ENCODE data around the gene CHCHD10.

The CHCHD10 gene

DNA sequence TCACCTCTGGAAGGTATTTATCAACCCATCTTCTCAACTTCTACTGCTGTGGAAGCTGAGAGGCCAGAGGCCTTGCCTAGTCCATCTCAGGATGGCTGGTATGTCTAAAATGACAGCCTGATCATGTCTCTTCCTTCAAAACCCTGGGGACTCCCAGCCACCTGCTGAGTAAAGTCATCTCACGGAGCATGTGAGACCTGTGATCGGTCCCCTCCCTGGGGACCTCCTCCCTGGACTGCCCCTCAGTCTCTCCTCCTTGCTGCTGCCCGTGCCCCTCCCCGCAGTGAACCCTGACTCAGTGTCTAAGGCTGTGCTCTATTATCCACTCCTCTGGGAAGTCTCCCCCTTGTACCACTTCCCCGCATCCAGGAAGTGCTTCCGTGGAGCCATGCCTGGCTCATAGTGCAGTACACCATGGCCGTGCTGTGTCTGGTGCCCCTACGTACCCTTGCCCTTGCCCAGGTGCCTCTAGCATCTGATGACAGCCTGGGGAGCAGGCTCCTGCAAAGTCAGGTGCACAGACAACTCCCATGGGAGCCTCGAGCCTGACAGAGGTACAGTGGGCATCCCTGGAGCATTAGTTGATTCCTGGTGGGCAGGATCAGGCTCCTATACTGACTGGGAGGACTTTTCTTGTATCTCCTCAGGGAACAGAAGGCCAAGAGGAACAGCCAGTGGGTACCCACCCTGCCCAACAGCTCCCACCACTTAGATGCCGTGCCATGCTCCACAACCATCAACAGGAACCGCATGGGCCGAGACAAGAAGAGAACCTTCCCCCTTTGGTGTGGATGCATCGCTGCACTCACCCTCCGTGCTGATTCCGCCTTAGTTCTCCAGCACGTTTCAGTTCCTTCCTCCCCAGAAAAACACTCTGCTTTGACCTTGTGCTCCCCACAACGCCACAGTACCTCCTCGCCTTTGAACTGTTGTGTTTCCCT is 32.8 kb upstream of the CHCHD10 start:
- Histone ChIP-seq H3K4me1 (ENCODE audit: control insufficient read depth, low read depth, low read length) (no peaks in the 10 kb centered on the region), H3K27ac (ENCODE audit: low read length) (no peak overlapping the region), H3K4me3 (ENCODE audit: low read length) (no peak overlapping the region), H3K27me3 (ENCODE audit: control insufficient read depth, insufficient read depth, low read length) (no peaks in the 10 kb centered on the region), H3K9me3 (ENCODE audit: control insufficient read depth, low read depth, low read length) (no peaks in the 10 kb centered on the region), H3K36me3 (ENCODE audit: control insufficient read depth, low read depth, low read length) (peaks cover 71% of the 10 kb centered on the region), H3K9ac (ENCODE audit: low read length) (no peak overlapping the region)

DNA sequence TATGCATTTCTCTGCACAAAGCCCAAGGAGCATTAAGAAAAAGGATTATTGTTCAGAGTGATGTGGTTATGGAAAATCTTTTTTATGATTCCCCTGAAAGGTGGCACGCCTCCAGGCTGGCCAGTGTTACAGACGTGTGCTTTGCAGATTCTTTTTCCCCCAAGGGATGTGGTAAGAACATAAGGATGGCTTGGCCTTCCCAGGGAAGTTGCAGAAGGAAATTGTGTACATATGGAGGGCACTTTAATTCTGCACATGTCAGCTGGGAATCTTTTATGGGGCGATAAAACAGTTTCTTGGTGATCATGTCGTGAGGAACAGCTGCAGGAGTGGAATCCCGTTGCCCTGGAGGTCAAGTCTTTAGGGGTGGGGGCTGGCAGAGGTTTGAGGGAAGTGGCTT is 28.7 kb upstream of the CHCHD10 start:
- peaks cover 67% of the 10 kb centered on the region for H3K36me3 ChIP-seq (ENCODE audit: control insufficient read depth, low read depth, low read length)
- H3K27me3 ChIP-seq (ENCODE audit: control insufficient read depth, insufficient read depth, low read length) = no peaks in the 10 kb centered on the region
- no peak overlapping the region for H3K4me3 ChIP-seq (ENCODE audit: low read length)
- no peak overlapping the region for H3K27ac ChIP-seq (ENCODE audit: low read length)
- H3K4me1 ChIP-seq (ENCODE audit: control insufficient read depth, low read depth, low read length) = no peaks in the 10 kb centered on the region
- H3K9me3 ChIP-seq (ENCODE audit: control insufficient read depth, low read depth, low read length) = no peaks in the 10 kb centered on the region
- H3K9ac ChIP-seq (ENCODE audit: low read length) = no peak overlapping the region

DNA sequence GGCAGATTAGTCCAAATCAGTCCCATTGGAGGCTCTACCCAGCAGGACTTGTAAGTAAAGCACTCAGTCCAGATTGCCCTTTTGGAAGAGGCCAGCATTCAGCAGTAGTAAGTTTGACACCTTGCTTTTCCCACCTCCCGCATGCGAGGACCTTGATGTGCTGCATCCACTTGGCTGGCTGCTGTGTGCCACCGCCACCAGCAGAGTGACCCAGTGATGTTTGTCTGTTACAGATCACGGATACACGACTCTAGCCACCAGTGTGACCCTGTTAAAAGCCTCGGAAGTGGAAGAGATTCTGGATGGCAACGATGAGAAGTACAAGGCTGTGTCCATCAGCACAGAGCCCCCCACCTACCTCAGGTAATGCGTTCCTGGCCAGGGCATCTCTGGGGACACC is 25.6 kb upstream of the CHCHD10 start:
- no peak overlapping the region for H3K4me3 ChIP-seq (ENCODE audit: low read length)
- H3K9ac ChIP-seq (ENCODE audit: low read length) = no peak overlapping the region
- H3K9me3 ChIP-seq (ENCODE audit: control insufficient read depth, low read depth, low read length) = no peaks in the 10 kb centered on the region
- peaks cover 3% of the 10 kb centered on the region for H3K4me1 ChIP-seq (ENCODE audit: control insufficient read depth, low read depth, low read length)
- H3K27me3 ChIP-seq (ENCODE audit: control insufficient read depth, insufficient read depth, low read length) = no peaks in the 10 kb centered on the region
- no peak overlapping the region for H3K27ac ChIP-seq (ENCODE audit: low read length)
- peaks cover 59% of the 10 kb centered on the region for H3K36me3 ChIP-seq (ENCODE audit: control insufficient read depth, low read depth, low read length)

DNA sequence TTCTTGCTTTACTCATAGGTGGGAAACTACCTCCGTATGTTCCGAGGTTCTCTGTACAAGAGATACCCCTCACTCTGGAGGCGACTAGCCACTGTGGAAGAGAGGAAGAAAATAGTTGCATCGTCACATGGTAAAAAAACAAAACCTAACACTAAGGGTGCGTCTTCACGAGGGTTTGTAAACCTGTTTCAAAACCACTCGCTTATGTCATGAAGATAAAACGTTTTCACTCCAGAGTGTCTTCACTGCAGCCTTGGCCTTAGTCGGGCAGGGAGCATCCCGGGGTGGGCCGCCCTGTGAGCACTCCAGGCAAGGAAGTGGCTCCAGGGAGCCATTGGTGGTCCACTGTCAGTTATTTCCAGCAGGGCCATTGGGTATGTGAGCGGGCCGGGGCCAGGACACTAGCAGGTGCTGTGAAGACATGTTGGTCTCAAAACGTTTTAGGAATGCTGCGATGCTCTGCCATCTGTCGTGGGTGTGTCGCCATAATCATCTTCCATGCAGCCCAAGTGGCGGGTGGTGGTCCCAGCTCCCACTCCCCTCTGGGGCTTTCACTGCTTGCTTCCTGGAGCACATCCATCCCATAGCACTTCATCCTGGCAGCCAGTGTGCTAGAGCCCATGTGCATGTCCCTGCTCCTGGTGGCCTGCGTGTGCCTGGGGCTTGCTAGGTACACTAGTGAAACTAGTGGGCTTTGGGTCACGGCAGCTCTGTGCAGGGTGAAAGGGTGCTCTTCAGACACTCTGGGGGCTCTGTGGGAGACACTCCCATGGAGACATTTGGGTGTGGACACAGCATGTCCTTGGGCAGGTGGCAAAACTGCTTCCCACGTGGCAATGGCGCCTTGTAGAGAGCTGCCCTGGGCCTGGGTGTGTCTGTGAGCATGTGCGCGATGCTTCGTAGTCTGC is 24.2 kb upstream of the CHCHD10 start:
- Histone ChIP-seq H3K27ac (ENCODE audit: low read length) (no peak overlapping the region), H3K9me3 (ENCODE audit: control insufficient read depth, low read depth, low read length) (no peaks in the 10 kb centered on the region), H3K36me3 (ENCODE audit: control insufficient read depth, low read depth, low read length) (peaks cover 53% of the 10 kb centered on the region), H3K9ac (ENCODE audit: low read length) (no peak overlapping the region), H3K4me1 (ENCODE audit: control insufficient read depth, low read depth, low read length) (peaks cover 7% of the 10 kb centered on the region), H3K4me3 (ENCODE audit: low read length) (no peak overlapping the region), H3K27me3 (ENCODE audit: control insufficient read depth, insufficient read depth, low read length) (no peaks in the 10 kb centered on the region)

DNA sequence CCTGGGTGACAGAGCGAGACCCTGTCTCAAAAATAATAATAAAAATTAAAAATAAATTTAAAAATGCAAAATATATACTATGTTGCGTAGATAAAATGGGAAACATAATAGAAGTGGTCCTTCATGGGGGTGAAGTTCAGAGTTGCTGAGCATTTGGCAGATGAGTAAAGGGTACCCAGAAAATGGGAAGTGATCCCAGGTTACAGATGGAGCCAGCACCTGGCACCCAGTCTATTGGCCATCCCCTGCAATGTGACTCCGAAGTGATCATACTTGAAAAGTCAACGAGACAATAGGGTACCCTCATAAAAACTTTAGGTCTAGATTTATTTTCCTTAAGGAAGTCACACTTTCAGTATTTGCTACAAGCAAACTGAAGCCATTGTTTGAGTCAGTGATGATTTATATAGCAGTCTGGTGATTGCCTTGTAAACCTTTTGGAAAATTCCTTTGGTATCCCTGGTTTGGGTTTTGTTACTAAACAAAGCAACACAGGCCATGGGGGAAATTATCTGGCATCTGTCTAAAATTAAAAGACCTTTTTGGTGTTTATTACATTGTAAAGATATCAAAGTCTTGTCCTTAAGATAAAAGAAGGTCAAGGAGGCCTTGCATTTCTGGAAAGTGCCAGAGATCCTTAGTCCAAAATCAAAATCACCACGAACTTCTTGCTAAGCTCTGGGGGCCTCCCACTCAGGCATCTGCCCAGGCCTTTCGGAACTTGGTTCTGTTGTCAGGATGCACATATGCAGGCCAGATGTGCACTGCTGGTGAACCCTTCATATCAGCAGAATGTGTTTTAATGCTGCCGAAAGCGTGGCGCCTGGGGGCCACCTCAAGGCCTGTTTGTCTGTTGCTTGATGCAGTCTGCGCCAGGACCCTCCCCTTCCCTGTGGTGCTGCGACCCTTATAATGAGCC is 23.3 kb upstream of the CHCHD10 start:
- Histone ChIP-seq H3K36me3 (ENCODE audit: control insufficient read depth, low read depth, low read length) (peaks cover 48% of the 10 kb centered on the region), H3K9ac (ENCODE audit: low read length) (no peak overlapping the region), H3K27ac (ENCODE audit: low read length) (no peak overlapping the region), H3K4me3 (ENCODE audit: low read length) (no peak overlapping the region), H3K4me1 (ENCODE audit: control insufficient read depth, low read depth, low read length) (peaks cover 11% of the 10 kb centered on the region), H3K27me3 (ENCODE audit: control insufficient read depth, insufficient read depth, low read length) (no peaks in the 10 kb centered on the region), H3K9me3 (ENCODE audit: control insufficient read depth, low read depth, low read length) (no peaks in the 10 kb centered on the region)

DNA sequence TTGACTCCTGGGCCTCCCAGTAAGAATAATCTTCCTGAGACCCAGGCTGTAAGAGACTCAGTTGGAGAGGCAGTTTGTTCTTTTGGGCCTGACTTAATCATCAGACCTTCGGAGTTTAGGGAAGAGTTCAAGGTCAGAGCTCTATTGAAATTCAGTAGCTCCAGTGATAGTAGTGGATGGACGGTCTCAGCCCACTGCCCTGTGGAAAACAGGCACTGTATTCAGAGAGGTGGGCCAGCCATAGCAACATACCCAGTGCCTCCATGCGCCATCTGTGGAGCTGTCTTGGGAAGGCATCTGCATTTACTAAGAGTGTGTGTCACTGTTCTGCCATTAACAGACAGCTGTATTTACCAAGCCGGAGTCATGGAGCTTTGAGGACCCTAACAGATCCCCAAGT is 21.9 kb upstream of the CHCHD10 start:
- H3K36me3 ChIP-seq (ENCODE audit: control insufficient read depth, low read depth, low read length) = peaks cover 41% of the 10 kb centered on the region
- peaks cover 11% of the 10 kb centered on the region for H3K4me1 ChIP-seq (ENCODE audit: control insufficient read depth, low read depth, low read length)
- H3K27ac ChIP-seq (ENCODE audit: low read length) = no peak overlapping the region
- H3K9ac ChIP-seq (ENCODE audit: low read length) = no peak overlapping the region
- no peaks in the 10 kb centered on the region for H3K27me3 ChIP-seq (ENCODE audit: control insufficient read depth, insufficient read depth, low read length)
- no peaks in the 10 kb centered on the region for H3K9me3 ChIP-seq (ENCODE audit: control insufficient read depth, low read depth, low read length)
- no peak overlapping the region for H3K4me3 ChIP-seq (ENCODE audit: low read length)

DNA sequence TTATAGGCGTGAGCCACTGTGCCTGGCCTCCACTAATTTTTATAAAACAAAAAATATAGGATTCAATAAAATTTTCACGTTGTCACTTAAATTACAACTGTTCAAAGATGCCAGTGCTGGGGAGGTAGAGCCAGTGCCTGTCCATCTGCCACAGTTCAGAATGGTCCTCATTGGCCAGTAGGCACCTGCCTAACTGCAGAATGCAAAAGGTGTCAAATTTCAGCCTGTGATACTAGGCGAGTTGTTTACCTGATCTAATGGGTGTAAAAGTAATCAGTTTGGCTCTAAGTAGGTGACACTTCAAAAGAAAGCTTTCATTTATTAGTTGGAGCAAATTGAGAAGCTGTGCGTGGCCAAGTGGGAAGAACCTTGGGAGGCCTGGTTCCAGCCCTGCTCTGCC is 21.3 kb upstream of the CHCHD10 start:
- H3K4me3 ChIP-seq (ENCODE audit: low read length) = no peak overlapping the region
- no peak overlapping the region for H3K27ac ChIP-seq (ENCODE audit: low read length)
- H3K9me3 ChIP-seq (ENCODE audit: control insufficient read depth, low read depth, low read length) = no peaks in the 10 kb centered on the region
- H3K4me1 ChIP-seq (ENCODE audit: control insufficient read depth, low read depth, low read length) = peaks cover 11% of the 10 kb centered on the region
- H3K27me3 ChIP-seq (ENCODE audit: control insufficient read depth, insufficient read depth, low read length) = no peaks in the 10 kb centered on the region
- H3K9ac ChIP-seq (ENCODE audit: low read length) = no peak overlapping the region
- peaks cover 36% of the 10 kb centered on the region for H3K36me3 ChIP-seq (ENCODE audit: control insufficient read depth, low read depth, low read length)

DNA sequence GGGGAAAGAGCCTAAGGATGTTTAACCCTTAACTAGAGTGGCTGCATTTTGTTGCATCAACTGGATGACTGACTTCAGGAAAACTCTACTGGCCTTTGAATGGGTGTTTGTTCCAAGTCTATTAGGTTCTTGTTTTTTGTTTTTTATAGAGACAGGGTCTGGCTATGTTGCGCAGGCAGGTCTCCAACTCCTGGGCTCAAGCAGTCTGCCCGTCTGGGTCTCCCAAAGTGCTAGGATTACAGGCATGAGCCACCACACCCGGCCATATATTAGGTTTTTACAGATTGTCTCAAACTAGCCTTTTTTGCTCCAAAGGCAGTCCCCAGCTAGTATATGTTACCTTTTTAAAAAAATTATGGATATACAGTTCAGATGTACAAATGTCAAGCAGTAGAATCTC is 20.1 kb upstream of the CHCHD10 start:
- peaks cover 11% of the 10 kb centered on the region for H3K4me1 ChIP-seq (ENCODE audit: control insufficient read depth, low read depth, low read length)
- H3K27me3 ChIP-seq (ENCODE audit: control insufficient read depth, insufficient read depth, low read length) = no peaks in the 10 kb centered on the region
- no peak overlapping the region for H3K27ac ChIP-seq (ENCODE audit: low read length)
- H3K9me3 ChIP-seq (ENCODE audit: control insufficient read depth, low read depth, low read length) = no peaks in the 10 kb centered on the region
- H3K4me3 ChIP-seq (ENCODE audit: low read length) = peak overlapping the region; percentile 97
- peaks cover 26% of the 10 kb centered on the region for H3K36me3 ChIP-seq (ENCODE audit: control insufficient read depth, low read depth, low read length)
- H3K9ac ChIP-seq (ENCODE audit: low read length) = peak overlapping the region; percentile 96

DNA sequence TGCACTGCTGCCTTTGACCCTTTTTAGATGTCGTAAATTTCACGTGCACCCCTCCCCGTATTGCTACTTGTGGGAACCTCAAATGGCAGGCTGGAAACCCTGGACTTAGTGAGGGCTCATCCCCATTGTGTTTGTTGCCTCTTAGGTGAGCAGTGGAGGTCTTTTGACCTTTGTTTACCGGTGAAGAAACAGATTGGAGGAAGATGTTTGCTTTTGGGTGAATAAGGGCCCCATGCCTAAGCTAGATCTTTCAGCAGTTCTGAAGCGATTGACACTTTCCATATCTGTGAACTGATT is 19.8 kb upstream of the CHCHD10 start:
- Histone ChIP-seq H3K36me3 (ENCODE audit: control insufficient read depth, low read depth, low read length) (peaks cover 22% of the 10 kb centered on the region), H3K9ac (ENCODE audit: low read length) (peak overlapping the region; percentile 96), H3K27me3 (ENCODE audit: control insufficient read depth, insufficient read depth, low read length) (no peaks in the 10 kb centered on the region), H3K4me3 (ENCODE audit: low read length) (peak overlapping the region; percentile 97), H3K27ac (ENCODE audit: low read length) (no peak overlapping the region), H3K4me1 (ENCODE audit: control insufficient read depth, low read depth, low read length) (peaks cover 11% of the 10 kb centered on the region), H3K9me3 (ENCODE audit: control insufficient read depth, low read depth, low read length) (no peaks in the 10 kb centered on the region)

DNA sequence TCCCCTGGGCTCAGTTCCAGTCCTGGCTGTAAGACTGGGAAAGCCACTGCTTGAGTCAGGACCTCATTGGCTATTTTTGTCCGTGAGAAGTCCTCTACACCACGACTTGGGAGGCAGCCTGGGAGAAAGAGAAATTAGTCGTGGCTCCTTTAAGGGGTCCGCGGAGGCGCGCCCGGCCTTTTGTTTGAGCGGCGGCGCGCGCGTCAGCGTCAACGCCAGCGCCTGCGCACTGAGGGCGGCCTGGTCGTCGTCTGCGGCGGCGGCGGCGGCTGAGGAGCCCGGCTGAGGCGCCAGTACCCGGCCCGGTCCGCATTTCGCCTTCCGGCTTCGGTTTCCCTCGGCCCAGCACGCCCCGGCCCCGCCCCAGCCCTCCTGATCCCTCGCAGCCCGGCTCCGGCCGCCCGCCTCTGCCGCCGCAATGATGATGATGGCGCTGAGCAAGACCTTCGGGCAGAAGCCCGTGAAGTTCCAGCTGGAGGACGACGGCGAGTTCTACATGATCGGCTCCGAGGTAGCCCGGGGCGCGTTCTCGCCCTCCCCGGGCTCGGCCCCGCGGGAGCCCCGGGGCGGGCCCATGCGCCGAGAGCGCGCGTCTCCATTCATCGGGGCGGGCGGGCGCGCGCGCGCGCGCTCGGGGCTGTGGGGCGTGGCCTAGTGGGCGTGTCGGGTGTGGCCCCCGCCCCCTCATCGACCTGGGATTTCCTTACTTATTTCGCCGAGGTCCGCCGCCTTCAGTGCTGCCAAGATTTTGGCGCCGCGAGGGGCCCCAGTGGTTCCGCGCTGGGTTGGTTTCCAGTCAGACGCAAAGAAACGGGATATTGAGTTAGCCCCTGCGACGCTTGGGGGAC is 19.2 kb upstream of the CHCHD10 start, which contains the start of gene SMARCB1:
TSS of gene SMARCB1 (plus strand) at position 215 of the 848 bp plus-strand sequence. CDS start at position 419, 204 bp downstream.
- Histone ChIP-seq H3K27me3 (ENCODE audit: control insufficient read depth, insufficient read depth, low read length) (no peaks in the 10 kb centered on the region), H3K36me3 (ENCODE audit: control insufficient read depth, low read depth, low read length) (peaks cover 17% of the 10 kb centered on the region), H3K27ac (ENCODE audit: low read length) (peak within 1 kb of the TSS; percentile 89), H3K4me3 (ENCODE audit: low read length) (peak within 1 kb of the TSS; percentile 97), H3K9ac (ENCODE audit: low read length) (peak within 1 kb of the TSS; percentile 96), H3K9me3 (ENCODE audit: control insufficient read depth, low read depth, low read length) (no peaks in the 10 kb centered on the region), H3K4me1 (ENCODE audit: control insufficient read depth, low read depth, low read length) (peaks cover 11% of the 10 kb centered on the region)
